Fibroblast of lung (primary cell): ENCODE data around the gene KDM2B.
"Not testable (repeated sequence)": the region's sequence is repeated elsewhere in the genome, so short reads cannot be mapped to it uniquely, and the experiment has no call there.

Experiments used
- CTCF ChIP-seq, 2 donors: IDR thresholded peaks in 1 of 2; conservative IDR thresholded peaks in 1 of 2; 1 replicate in 1 of 2; 2 replicates in 1 of 2; pipeline ENCODE4 v1.5.1; 2011 to 2012; ENCODE audit warnings: low read length in 2 of 2, control low read depth in 1 of 2, inconsistent platforms in 1 of 2, low read depth in 1 of 2, mild to moderate bottlenecking in 1 of 2
- EZH2 ChIP-seq: IDR thresholded peaks from 2 replicates; pipeline ENCODE4 v1.5.1; 2012; ENCODE audit warnings: low read length, control low read depth, mild to moderate bottlenecking; ENCODE audit errors: missing control alignments

- TF ChIP-seq CTCF (conservative IDR thresholded peaks at IDR 0.05 in 1 of 2, IDR thresholded peaks at IDR 0.05 in 1 of 2; ENCODE audit: low read depth in 1 of 2, low read length in 2 of 2); EZH2: not testable (repeated sequence)
Measured at GRCh38 chr12:121484564-121484963, 96.3 kb downstream of the KDM2B start.
